Left ventricle myocardium inferior (tissue), 1 donor: ENCODE measurements around the gene ZNF594. TPM values are rescaled to one million over a fixed set of nuclear protein-coding genes. Genes with fewer than 3 reads are reported as not detected.
"Not testable (repeated sequence)": the region's sequence is repeated elsewhere in the genome, so short reads cannot be mapped to it uniquely, and the experiment has no call there.

Source experiments
- DNase-seq: peaks from one replicate; pipeline ENCODE4 v3.0.0-alpha.2; 2020
- H3K27ac ChIP-seq: fragments of 200-600 bp; replicated peaks from 2 replicates; pipeline ENCODE4 v1.8.0; 2021
- H3K27me3 ChIP-seq: fragments of 200-600 bp; 2 replicates; pipeline ENCODE4 v1.8.0; 2021; ENCODE audit warnings: low read depth
- H3K36me3 ChIP-seq: fragments of 200-600 bp; 2 replicates; pipeline ENCODE4 v1.8.0; 2021
- H3K4me1 ChIP-seq: fragments of 200-600 bp; 2 replicates; pipeline ENCODE4 v1.8.0; 2021
- H3K4me3 ChIP-seq: fragments of 200-600 bp; 2 replicates; pipeline ENCODE4 v1.8.0; 2021; ENCODE audit warnings: mild to moderate bottlenecking, moderate library complexity
- H3K9me3 ChIP-seq: fragments of 200-600 bp; replicated peaks from 2 replicates; pipeline ENCODE4 v1.8.0; 2021
- CTCF ChIP-seq: fragments of 200-600 bp; IDR thresholded peaks from 2 replicates; pipeline ENCODE4 v1.8.0; 2021; ENCODE audit warnings: antibody characterized with exemption, mild to moderate bottlenecking, borderline replicate concordance
- intact Hi-C: fragments of 100-400 bp; cut with micrococcal nuclease; formaldehyde crosslinking; loops from one replicate; pipeline ENCODE4 v1.11.0; 2022
- long read RNA-seq: library from polyadenylated mRNA; unstranded; transcript quantifications from one replicate; pipeline ENCODE4 v2.0.0, GENCODE V29; 2021
- total RNA-seq: library from RNA; stranded (reverse); fragmentation: NEBNext Ultra II Directional; extraction: Animal tissue kit (Norgen Biotek cat#: 25700); gene quantifications from one replicate; pipeline ENCODE4 v1.2.1, GENCODE V29; 2021
- donor health status: DM: no; HTN: yes; CAD: no; lungs with severe emphysema.

The ZNF594 gene
- 7.7 TPM for total RNA-seq
- long read RNA-seq, full-length matches to known transcripts: 6 of 7 reads
- long read RNA-seq, partial matches to known transcripts: 0 of 7 reads
- long read RNA-seq, other reads (novel, unspliced or antisense): 1 of 7 reads

DNA sequence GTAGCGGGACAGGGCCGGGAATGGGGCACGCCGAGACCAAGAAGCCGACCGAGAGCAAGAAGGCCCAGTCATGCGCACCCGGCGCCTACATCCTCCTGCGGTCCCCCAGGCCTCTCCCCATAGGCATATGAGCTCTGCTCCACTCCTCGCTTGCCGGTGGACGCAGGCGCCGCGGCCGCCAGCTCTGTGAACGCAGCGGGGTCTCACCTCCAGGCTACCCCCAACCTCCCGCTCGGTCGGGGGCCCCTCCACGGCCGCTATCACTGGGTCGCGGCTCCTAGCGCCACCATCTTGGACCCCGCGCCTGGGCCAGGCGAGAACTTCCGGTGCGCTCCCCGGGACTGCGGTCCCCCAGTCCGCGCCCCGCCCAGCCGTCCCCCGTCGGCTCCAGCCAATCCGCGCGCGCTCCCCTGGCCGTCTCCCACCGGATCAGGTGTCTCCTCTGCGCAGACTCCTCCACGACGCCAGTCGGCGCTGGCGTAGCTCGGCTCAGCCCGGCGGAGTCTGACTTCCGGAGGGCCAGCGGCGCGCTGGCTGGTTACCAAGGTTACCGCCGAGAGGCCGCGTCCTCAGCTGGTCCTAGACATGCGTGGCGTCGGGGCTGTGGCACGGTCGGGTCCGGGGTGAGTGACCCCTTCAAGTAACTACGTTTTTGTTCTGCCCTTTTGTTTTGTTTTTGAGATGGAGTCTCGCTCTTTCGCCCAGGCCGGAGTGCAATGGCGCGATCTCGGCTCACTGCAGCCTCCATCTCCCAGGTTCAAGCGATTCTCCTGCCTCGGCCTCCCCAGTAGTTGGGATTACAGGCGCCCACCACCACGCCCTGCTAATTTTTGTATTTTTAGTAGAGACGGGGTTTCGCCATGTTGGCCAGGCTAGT lies at the start of gene ZNF594:
ZNF594 (minus strand) TSS at position 328 of the 877 bp plus-strand sequence. CDS start 7,612 bp downstream, outside the sequence.
- Histone ChIP-seq H3K4me3 (peak within 1 kb of the TSS; percentile 99), H3K9me3 (peaks cover 29% of the 10 kb centered on the region), H3K36me3 (peaks cover 30% of the 10 kb centered on the region), H3K27ac (peak within 1 kb of the TSS; percentile 89), H3K4me1 (peaks cover 32% of the 10 kb centered on the region), H3K27me3 (no peaks in the 10 kb centered on the region)
- peak; percentile 97 for DNase-seq
- TF ChIP-seq CTCF: peak; percentile 81
- intact Hi-C loops: no loop called here

DNA sequence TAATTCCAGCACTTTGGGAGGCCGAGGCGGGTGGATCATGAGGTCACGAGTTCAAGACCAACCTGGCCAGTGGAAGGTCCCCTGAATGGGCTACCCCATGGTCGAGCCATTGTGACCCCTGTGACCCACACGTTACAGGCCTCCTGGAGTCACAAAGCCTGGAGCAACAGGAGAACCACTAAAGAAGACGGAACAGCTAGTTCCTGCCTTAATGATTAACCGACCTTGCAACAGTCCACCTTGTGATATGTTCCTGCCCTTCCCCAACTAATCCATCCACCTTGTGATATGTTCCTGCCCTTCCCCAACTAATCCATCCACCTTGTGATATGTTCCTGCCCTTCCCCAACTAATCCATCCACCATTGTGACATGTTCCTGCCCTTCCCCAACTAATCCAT lies 48.1 kb upstream of the ZNF594 start:
- H3K4me3 ChIP-seq, H3K36me3 ChIP-seq, DNase-seq, H3K27me3 ChIP-seq, intact Hi-C loops, H3K27ac ChIP-seq, H3K9me3 ChIP-seq: not testable (repeated sequence)
- H3K4me1 ChIP-seq: peaks cover 20% of the 10 kb centered on the region

DNA sequence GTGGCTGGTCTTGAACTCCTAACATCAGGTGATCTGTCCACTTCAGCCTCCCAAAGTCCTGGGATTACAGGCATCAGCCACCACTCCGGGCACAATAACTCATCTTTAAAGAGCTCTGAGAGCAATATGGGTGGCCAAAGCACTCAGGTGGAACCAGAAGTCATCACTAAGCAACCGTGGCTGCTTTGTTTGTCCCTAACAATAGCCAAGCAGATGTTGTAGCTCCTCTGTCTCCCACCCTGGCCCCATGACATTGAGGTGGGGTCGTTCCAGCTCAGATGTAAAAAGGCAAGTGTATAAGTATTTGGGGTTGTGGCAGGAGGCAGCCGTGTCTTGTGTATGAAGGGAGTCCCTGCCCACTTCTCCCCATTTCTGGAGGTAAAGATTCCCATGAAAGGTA lies 46.7 kb upstream of the ZNF594 start:
- H3K36me3 ChIP-seq: peaks cover 9% of the 10 kb centered on the region
- H3K4me1 ChIP-seq: peaks cover 17% of the 10 kb centered on the region
- intact Hi-C loops: no loop called here
- no peaks in the 10 kb centered on the region for H3K9me3 ChIP-seq
- H3K27me3 ChIP-seq: no peaks in the 10 kb centered on the region
- H3K27ac ChIP-seq: no peak overlapping the region
- TF ChIP-seq CTCF: no peak
- H3K4me3 ChIP-seq: no peak overlapping the region
- no peak for DNase-seq

DNA sequence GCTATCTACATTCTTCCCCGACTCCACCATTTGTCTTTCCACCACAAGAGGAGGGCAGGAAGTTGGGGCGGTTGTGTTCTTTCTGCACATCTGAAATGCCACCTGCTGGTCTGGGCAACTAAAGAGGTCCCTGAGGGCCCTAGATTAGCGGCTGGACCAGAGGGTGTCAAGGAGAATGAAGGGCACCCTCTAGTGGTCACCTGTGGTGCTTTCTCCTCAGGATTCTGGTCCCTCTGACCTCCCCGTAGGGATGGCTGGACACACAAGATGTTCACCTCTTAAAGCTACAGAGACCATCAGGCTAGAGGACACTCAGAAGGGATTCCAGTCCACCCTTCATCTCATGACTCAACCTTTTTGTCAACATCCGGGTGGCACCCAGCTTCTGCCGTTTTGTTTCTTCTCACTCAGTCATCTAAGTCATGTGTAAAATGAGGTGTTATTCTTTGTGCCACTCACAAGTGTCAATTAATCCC lies 45.9 kb upstream of the ZNF594 start:
- peak; percentile 60 for TF ChIP-seq CTCF
- H3K9me3 ChIP-seq: no peaks in the 10 kb centered on the region
- no peak overlapping the region for H3K4me3 ChIP-seq
- intact Hi-C loops: loop anchor here (2.0 kb wide), 1 partner anchor 41 kb away; no protein-coding TSS in a partner anchor
- H3K27me3 ChIP-seq: no peaks in the 10 kb centered on the region
- peak; percentile 26 for DNase-seq
- H3K36me3 ChIP-seq: peaks cover 9% of the 10 kb centered on the region
- H3K4me1 ChIP-seq: peaks cover 10% of the 10 kb centered on the region
- H3K27ac ChIP-seq: no peak overlapping the region

DNA sequence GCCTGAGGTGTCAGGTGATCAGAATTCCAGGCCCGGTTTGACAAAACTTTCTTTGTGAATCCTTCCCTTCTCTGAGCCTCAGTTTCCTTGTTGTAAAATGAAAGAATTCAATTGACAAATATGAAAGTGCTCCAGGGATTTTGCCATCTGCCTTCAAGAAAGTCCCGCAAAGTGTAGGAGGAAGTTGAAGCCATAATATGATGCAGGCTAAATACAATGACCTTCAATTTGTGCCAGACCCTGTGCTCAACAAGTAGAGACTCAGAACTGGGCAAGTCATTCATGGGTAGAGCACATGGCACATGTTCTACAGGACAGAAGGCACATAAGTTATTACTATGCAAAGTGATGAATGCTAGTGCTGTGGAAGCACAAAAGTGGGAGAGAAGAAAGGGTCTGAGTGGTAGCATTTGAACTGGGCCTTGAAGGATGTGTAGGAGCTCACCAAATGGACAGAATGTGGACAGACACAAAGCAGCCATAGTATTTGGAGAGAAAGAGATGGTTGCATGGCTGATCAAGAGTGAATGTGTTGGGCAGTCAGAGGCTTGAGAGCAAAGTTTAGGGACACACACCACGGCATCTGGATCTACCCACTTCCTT lies 45.4 kb upstream of the ZNF594 start:
- no peak for DNase-seq
- no peaks in the 10 kb centered on the region for H3K27me3 ChIP-seq
- peaks cover 9% of the 10 kb centered on the region for H3K36me3 ChIP-seq
- no peaks in the 10 kb centered on the region for H3K9me3 ChIP-seq
- H3K4me3 ChIP-seq: no peak overlapping the region
- intact Hi-C loops: loop anchor here (2.0 kb wide), 1 partner anchor 40 kb away; no protein-coding TSS in a partner anchor
- H3K4me1 ChIP-seq: peaks cover 5% of the 10 kb centered on the region
- H3K27ac ChIP-seq: no peak overlapping the region
- no peak for TF ChIP-seq CTCF
